ENCODE results near the gene MSL3B.

Gene MSL3B

GRCh38 chr2:233816334-233816733 lies 51.9 kb downstream of the MSL3B start:
- DNase-seq: no peak

GRCh38 chr2:233815861-233816260 lies 52.3 kb downstream of the MSL3B start:
- no peak for DNase-seq

Measured in stimulated activated CD4-positive, alpha-beta T cell treated with anti-CD3 and anti-CD28 coated beads, Interleukin-4, amount 100 ng/mL, for 4 hours (primary cell).